NCI-H774 (cell line): ENCODE results near the gene ZBP1.

Source experiments
- DNase-seq: peaks from one replicate; lab custom pipeline; 2025; lab: John Stamatoyannopoulos, UW

The ZBP1 gene

GRCh38 chr20:57558614-57559288 is 61.5 kb downstream of the ZBP1 start:
- no peak for DNase-seq

GRCh38 chr20:57557926-57558613 is 62.2 kb downstream of the ZBP1 start:
- DNase-seq: no peak

GRCh38 chr20:57556980-57557274 is 63.3 kb downstream of the ZBP1 start:
- DNase-seq: no peak

GRCh38 chr20:57555457-57556184 is 64.6 kb downstream of the ZBP1 start:
- DNase-seq: no peak
